Measurements from ENCODE around the gene TVP23C. TPM values are rescaled to one million over a fixed set of nuclear protein-coding genes. Genes with fewer than 3 reads are reported as not detected.

Gene TVP23C
- total and polyA plus RNA-seq, 2 experiments from 2014 or later: 15.3 to 40.7 TPM

DNA sequence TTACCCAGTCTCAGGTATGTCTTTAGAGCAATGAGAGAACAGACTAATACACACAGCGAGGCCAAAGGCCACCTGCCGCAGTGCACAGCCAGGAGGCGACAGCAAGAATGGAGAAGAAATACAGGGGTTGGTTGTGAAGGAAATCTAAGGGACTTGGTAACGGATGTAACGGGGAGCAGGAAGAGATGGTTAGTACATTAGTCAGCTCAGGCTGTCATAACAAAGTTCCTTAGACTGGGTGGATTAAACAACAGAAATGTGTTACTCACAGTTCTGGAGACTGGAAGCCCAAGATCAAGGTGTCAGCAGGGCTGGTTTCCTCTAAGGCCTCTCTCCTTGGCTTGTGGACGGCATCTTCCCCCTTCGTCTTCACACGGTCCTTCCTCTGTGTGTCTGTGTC is 47.1 kb downstream of the TVP23C start:
- Histone ChIP-seq H3K4me3 (no peak overlapping the region), H4K20me1 (ENCODE audit: insufficient read depth, poor library complexity, severe bottlenecking) (no peaks in the 10 kb centered on the region), H3K4me1 (ENCODE audit: insufficient read depth) (peaks cover 26% of the 10 kb centered on the region), H3K27me3 (no peaks in the 10 kb centered on the region), H3K9me2 (replicated peaks; ENCODE audit: insufficient read depth) (no peaks in the 10 kb centered on the region), H3K4me2 (no peak overlapping the region), H3K9me3 (ENCODE audit: low read depth) (no peaks in the 10 kb centered on the region), H3K36me3 (replicated peaks; ENCODE audit: insufficient read depth, low read depth) (no peaks in the 10 kb centered on the region), H3K79me2 (no peaks in the 10 kb centered on the region), H2AFZ (no peak overlapping the region), H3K27ac (no peak overlapping the region)
- TF ChIP-seq EZH2phosphoT487 (IDR thresholded peaks at IDR 0.05; ENCODE audit: low read depth, severe bottlenecking, unreplicated experiment) (no peak), EZH2 (IDR thresholded peaks at IDR 0.05; ENCODE audit: borderline replicate concordance) (no peak)
- TF ChIP-seq, protein P1, sequence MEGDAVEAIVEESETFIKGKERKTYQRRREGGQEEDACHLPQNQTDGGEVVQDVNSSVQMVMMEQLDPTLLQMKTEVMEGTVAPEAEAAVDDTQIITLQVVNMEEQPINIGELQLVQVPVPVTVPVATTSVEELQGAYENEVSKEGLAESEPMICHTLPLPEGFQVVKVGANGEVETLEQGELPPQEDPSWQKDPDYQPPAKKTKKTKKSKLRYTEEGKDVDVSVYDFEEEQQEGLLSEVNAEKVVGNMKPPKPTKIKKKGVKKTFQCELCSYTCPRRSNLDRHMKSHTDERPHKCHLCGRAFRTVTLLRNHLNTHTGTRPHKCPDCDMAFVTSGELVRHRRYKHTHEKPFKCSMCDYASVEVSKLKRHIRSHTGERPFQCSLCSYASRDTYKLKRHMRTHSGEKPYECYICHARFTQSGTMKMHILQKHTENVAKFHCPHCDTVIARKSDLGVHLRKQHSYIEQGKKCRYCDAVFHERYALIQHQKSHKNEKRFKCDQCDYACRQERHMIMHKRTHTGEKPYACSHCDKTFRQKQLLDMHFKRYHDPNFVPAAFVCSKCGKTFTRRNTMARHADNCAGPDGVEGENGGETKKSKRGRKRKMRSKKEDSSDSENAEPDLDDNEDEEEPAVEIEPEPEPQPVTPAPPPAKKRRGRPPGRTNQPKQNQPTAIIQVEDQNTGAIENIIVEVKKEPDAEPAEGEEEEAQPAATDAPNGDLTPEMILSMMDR (IDR thresholded peaks at IDR 0.05; ENCODE audit: poor library complexity): no peak
- DNase-seq (ENCODE audit: low spot score): no peak
- 95% methylated on average over 8 of the region's 8 CpGs for WGBS (ENCODE audit: low lambda C conversion rate, missing lambda C conversion rate)

DNA sequence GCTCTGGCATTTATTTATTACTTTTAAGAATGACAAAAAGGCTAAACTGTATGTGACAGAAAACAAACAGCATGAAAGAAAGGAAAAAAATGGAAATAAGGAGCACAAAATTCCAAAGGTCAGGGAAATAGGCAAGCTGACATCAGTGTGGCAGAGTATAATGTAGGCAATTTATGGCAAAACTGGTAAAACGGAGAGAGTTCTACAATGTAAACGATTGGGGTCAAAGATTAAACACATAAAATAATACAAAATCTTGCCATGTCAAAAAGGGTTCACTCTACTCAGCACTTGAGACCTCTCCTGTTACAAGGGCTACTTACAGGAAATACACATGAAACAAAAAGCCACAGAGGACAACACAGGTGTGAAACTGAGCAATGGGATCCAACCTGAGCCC is 48.8 kb downstream of the TVP23C start:
- TF ChIP-seq EZH2phosphoT487 (IDR thresholded peaks at IDR 0.05; ENCODE audit: low read depth, severe bottlenecking, unreplicated experiment): no peak
- Histone ChIP-seq H3K36me3 (replicated peaks; ENCODE audit: insufficient read depth, low read depth) (no peaks in the 10 kb centered on the region), H3K4me1 (ENCODE audit: insufficient read depth) (peaks cover 26% of the 10 kb centered on the region), H3K79me2 (peaks cover 5% of the 10 kb centered on the region), H3K9me2 (replicated peaks; ENCODE audit: insufficient read depth) (no peaks in the 10 kb centered on the region), H3K27me3 (no peaks in the 10 kb centered on the region), H3K27ac (peak overlapping the region; percentile 59), H3K9me3 (ENCODE audit: low read depth) (no peaks in the 10 kb centered on the region), H3K4me2 (peak overlapping the region; percentile 32), H2AFZ (no peak overlapping the region), H3K4me3 (no peak overlapping the region), H4K20me1 (ENCODE audit: insufficient read depth, poor library complexity, severe bottlenecking) (no peaks in the 10 kb centered on the region)
- 48% methylated on average over 2 of the region's 2 CpGs for WGBS (ENCODE audit: low lambda C conversion rate, missing lambda C conversion rate)
- DNase-seq (ENCODE audit: low spot score): no peak

DNA sequence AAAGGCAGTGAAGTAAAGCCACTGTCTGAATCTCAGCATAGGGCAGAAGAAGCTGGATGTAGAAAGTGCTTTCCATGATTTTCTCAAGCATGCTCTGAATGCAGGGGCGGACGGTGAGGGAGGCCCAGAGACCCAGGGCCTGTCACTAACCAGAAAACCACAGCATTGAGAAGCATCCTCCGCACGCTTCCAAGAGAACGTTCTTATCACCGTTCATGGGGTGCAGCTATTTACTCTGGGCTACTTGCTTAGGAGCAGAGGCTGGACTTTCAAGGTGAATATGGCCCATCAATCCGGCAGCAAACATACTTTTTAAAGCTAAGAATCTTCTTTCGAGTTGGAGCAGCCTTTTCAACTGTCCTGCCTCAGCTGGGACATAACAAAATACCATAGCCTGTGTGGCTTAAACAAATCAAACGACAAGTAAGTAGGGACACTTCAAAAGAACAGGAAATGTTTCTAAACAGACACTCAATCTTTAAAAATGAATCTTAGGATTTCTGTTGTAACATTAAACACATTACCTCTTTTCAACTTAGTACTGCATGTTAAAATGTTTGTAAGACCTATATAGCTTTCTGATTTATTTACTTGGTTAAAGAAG is 49.3 kb downstream of the TVP23C start:
- Histone ChIP-seq H3K4me3 (no peak overlapping the region), H3K27ac (peak overlapping the region; percentile 59), H3K79me2 (peaks cover 5% of the 10 kb centered on the region), H3K36me3 (replicated peaks; ENCODE audit: insufficient read depth, low read depth) (no peaks in the 10 kb centered on the region), H2AFZ (no peak overlapping the region), H3K9me2 (replicated peaks; ENCODE audit: insufficient read depth) (no peaks in the 10 kb centered on the region), H3K4me1 (ENCODE audit: insufficient read depth) (peaks cover 26% of the 10 kb centered on the region), H3K9me3 (ENCODE audit: low read depth) (no peaks in the 10 kb centered on the region), H3K4me2 (peak overlapping the region; percentile 32), H4K20me1 (ENCODE audit: insufficient read depth, poor library complexity, severe bottlenecking) (no peaks in the 10 kb centered on the region), H3K27me3 (no peaks in the 10 kb centered on the region)
- WGBS (ENCODE audit: low lambda C conversion rate, missing lambda C conversion rate): 45% methylated on average over 9 of the region's 9 CpGs
- DNase-seq (ENCODE audit: low spot score): peak; percentile 16
- TF ChIP-seq, protein P1 (IDR thresholded peaks at IDR 0.05; ENCODE audit: poor library complexity): no peak
- no peak for TF ChIP-seq EZH2 (IDR thresholded peaks at IDR 0.05; ENCODE audit: borderline replicate concordance)
- TF ChIP-seq EZH2phosphoT487 (IDR thresholded peaks at IDR 0.05; ENCODE audit: low read depth, severe bottlenecking, unreplicated experiment): no peak

DNA sequence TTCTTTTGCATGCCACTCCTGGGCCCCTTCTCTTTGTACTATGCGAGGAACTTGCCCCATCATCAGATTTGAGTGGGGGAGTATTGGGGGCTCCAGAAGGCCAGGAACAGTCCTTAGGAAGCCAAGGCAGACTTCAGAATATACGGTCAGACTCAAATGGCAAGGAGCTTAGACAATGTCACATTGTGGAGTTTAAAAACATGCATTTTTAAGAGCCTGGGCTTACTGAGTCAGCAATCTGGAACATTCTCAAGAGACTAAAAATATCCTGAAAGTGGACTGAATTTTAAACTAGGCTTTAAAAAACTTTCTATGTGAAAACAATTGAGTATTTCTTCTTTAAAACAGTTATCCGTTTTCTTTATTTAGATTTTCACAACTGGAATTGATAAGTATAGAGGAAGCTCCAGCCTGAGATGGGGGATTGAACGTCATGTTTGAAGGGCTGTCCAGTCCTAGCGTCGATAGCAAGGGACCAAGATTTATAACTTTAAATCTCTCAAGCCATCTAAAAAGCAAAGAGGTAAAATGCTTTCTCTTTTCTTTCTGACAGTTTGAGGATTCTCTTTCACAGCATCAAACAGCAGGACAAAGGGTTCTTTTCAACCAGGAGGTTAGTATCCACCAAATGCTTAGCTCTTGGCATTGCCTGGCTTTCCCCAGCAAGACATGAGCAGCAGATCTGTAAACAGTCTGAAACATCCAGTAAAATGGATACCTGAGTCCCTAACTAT is 50.1 kb downstream of the TVP23C start:
- H3K9me2 ChIP-seq (replicated peaks; ENCODE audit: insufficient read depth): no peaks in the 10 kb centered on the region
- H3K4me2 ChIP-seq: peak overlapping the region; percentile 32
- no peaks in the 10 kb centered on the region for H3K9me3 ChIP-seq (ENCODE audit: low read depth)
- H3K36me3 ChIP-seq (replicated peaks; ENCODE audit: insufficient read depth, low read depth): no peaks in the 10 kb centered on the region
- WGBS (ENCODE audit: low lambda C conversion rate, missing lambda C conversion rate): 78% methylated on average over 6 of the region's 6 CpGs
- H3K4me1 ChIP-seq (ENCODE audit: insufficient read depth): peaks cover 26% of the 10 kb centered on the region
- no peak overlapping the region for H2AFZ ChIP-seq
- no peak for TF ChIP-seq EZH2phosphoT487 (IDR thresholded peaks at IDR 0.05; ENCODE audit: low read depth, severe bottlenecking, unreplicated experiment)
- TF ChIP-seq, protein P1 (IDR thresholded peaks at IDR 0.05; ENCODE audit: poor library complexity): no peak
- no peak for TF ChIP-seq EZH2 (IDR thresholded peaks at IDR 0.05; ENCODE audit: borderline replicate concordance)
- H3K4me3 ChIP-seq: no peak overlapping the region
- H4K20me1 ChIP-seq (ENCODE audit: insufficient read depth, poor library complexity, severe bottlenecking): no peaks in the 10 kb centered on the region
- no peaks in the 10 kb centered on the region for H3K27me3 ChIP-seq
- peaks cover 5% of the 10 kb centered on the region for H3K79me2 ChIP-seq
- no peak for DNase-seq (ENCODE audit: low spot score)
- H3K27ac ChIP-seq: peak overlapping the region; percentile 59
